ENCODE measurements around the gene MAEA.
"Not testable (repeated sequence)": the region's sequence is repeated elsewhere in the genome, so short reads cannot be mapped to it uniquely, and the experiment has no call there.

The MAEA gene

GRCh38 chr4:1332686-1333085 lies 43.0 kb downstream of the MAEA start:
- Mint-ChIP-seq H3K36me3 (ENCODE audit: low read depth) (peaks cover 52% of the 10 kb centered on the region), H3K4me1 (ENCODE audit: low read depth) (peaks cover 38% of the 10 kb centered on the region), H3K9me3 (no peaks in the 10 kb centered on the region), H3K27ac (no peak overlapping the region), H3K27me3 (ENCODE audit: low read depth) (no peaks in the 10 kb centered on the region), H3K4me3 (no peak overlapping the region)
- DNase-seq (ENCODE audit: low spot score), result no peak

GRCh38 chr4:1333256-1333655 lies 43.6 kb downstream of the MAEA start:
- Mint-ChIP-seq H3K27me3 (ENCODE audit: low read depth) (no peaks in the 10 kb centered on the region), H3K27ac (no peak overlapping the region), H3K4me1 (ENCODE audit: low read depth) (peaks cover 41% of the 10 kb centered on the region), H3K9me3 (no peaks in the 10 kb centered on the region), H3K4me3 (no peak overlapping the region), H3K36me3 (ENCODE audit: low read depth) (peaks cover 55% of the 10 kb centered on the region)
- DNase-seq (ENCODE audit: low spot score), result no peak

GRCh38 chr4:1333851-1334578 lies 44.3 kb downstream of the MAEA start:
- not testable (repeated sequence) for H3K27ac Mint-ChIP-seq; H3K9me3 Mint-ChIP-seq; DNase-seq (ENCODE audit: low spot score); H3K27me3 Mint-ChIP-seq (ENCODE audit: low read depth); H3K4me3 Mint-ChIP-seq
- peaks cover 39% of the 10 kb centered on the region for H3K4me1 Mint-ChIP-seq (ENCODE audit: low read depth)
- peaks cover 57% of the 10 kb centered on the region for H3K36me3 Mint-ChIP-seq (ENCODE audit: low read depth)

GRCh38 chr4:1334579-1334895 lies 44.8 kb downstream of the MAEA start:
- peaks cover 34% of the 10 kb centered on the region for H3K4me1 Mint-ChIP-seq (ENCODE audit: low read depth)
- peaks cover 58% of the 10 kb centered on the region for H3K36me3 Mint-ChIP-seq (ENCODE audit: low read depth)

GRCh38 chr4:1335193-1335883 lies 45.6 kb downstream of the MAEA start:
- Mint-ChIP-seq H3K27ac (peak overlapping the region; percentile 2), H3K4me1 (ENCODE audit: low read depth) (peaks cover 28% of the 10 kb centered on the region), H3K36me3 (ENCODE audit: low read depth) (peaks cover 60% of the 10 kb centered on the region)
- not testable (repeated sequence) for H3K27me3 Mint-ChIP-seq (ENCODE audit: low read depth); H3K9me3 Mint-ChIP-seq; H3K4me3 Mint-ChIP-seq; DNase-seq (ENCODE audit: low spot score)

More at GRCh38 chr4:1334579-1334895, 44.8 kb downstream of the MAEA start:
- Mint-ChIP-seq H3K27ac (no peak overlapping the region), H3K9me3 (no peaks in the 10 kb centered on the region), H3K4me3 (no peak overlapping the region), H3K27me3 (ENCODE audit: low read depth) (no peaks in the 10 kb centered on the region)
- DNase-seq (ENCODE audit: low spot score), result no peak

GRCh38 chr4:1336088-1336491 lies 46.4 kb downstream of the MAEA start:
- Mint-ChIP-seq H3K27ac (no peak overlapping the region), H3K4me1 (ENCODE audit: low read depth) (peaks cover 22% of the 10 kb centered on the region), H3K36me3 (ENCODE audit: low read depth) (peaks cover 64% of the 10 kb centered on the region), H3K27me3 (ENCODE audit: low read depth) (no peaks in the 10 kb centered on the region), H3K9me3 (no peaks in the 10 kb centered on the region), H3K4me3 (no peak overlapping the region)
- no peak for DNase-seq (ENCODE audit: low spot score)

- no peaks in the 10 kb centered on the region for H3K9me3 Mint-ChIP-seq
- H3K27ac Mint-ChIP-seq, result peak overlapping the region; percentile 74
- H3K27me3 Mint-ChIP-seq (ENCODE audit: low read depth), result no peaks in the 10 kb centered on the region
- H3K4me1 Mint-ChIP-seq (ENCODE audit: low read depth), result peaks cover 16% of the 10 kb centered on the region
- H3K36me3 Mint-ChIP-seq (ENCODE audit: low read depth), result peaks cover 66% of the 10 kb centered on the region
- no peak overlapping the region for H3K4me3 Mint-ChIP-seq
- DNase-seq (ENCODE audit: low spot score), result peak; percentile 72
These were observed 47.7 kb downstream of the MAEA start for GRCh38 chr4:1337376-1337831.

GRCh38 chr4:1337951-1338751 lies 48.5 kb downstream of the MAEA start:
- H3K9me3 Mint-ChIP-seq, result no peaks in the 10 kb centered on the region
- no peak for DNase-seq (ENCODE audit: low spot score)
- H3K4me3 Mint-ChIP-seq, result no peak overlapping the region
- H3K27me3 Mint-ChIP-seq (ENCODE audit: low read depth), result no peaks in the 10 kb centered on the region
- H3K4me1 Mint-ChIP-seq (ENCODE audit: low read depth), result peaks cover 16% of the 10 kb centered on the region
- peak overlapping the region; percentile 74 for H3K27ac Mint-ChIP-seq
- peaks cover 63% of the 10 kb centered on the region for H3K36me3 Mint-ChIP-seq (ENCODE audit: low read depth)

GRCh38 chr4:1338752-1339414 lies 49.2 kb downstream of the MAEA start:
- peaks cover 16% of the 10 kb centered on the region for H3K4me1 Mint-ChIP-seq (ENCODE audit: low read depth)
- DNase-seq (ENCODE audit: low spot score), result no peak
- H3K4me3 Mint-ChIP-seq, result no peak overlapping the region
- H3K9me3 Mint-ChIP-seq, result no peaks in the 10 kb centered on the region
- no peaks in the 10 kb centered on the region for H3K27me3 Mint-ChIP-seq (ENCODE audit: low read depth)
- H3K27ac Mint-ChIP-seq, result no peak overlapping the region
- peaks cover 63% of the 10 kb centered on the region for H3K36me3 Mint-ChIP-seq (ENCODE audit: low read depth)

- H3K27me3 Mint-ChIP-seq (ENCODE audit: low read depth), result no peaks in the 10 kb centered on the region
- H3K9me3 Mint-ChIP-seq, result no peaks in the 10 kb centered on the region
- H3K4me3 Mint-ChIP-seq, result no peak overlapping the region
- DNase-seq (ENCODE audit: low spot score), result no peak
- H3K4me1 Mint-ChIP-seq (ENCODE audit: low read depth), result peaks cover 17% of the 10 kb centered on the region
- peaks cover 60% of the 10 kb centered on the region for H3K36me3 Mint-ChIP-seq (ENCODE audit: low read depth)
- no peak overlapping the region for H3K27ac Mint-ChIP-seq
These were observed 49.8 kb downstream of the MAEA start for GRCh38 chr4:1339489-1339888.

- H3K27me3 Mint-ChIP-seq (ENCODE audit: low read depth), result no peaks in the 10 kb centered on the region
- no peak overlapping the region for H3K27ac Mint-ChIP-seq
- H3K4me3 Mint-ChIP-seq, result no peak overlapping the region
- peaks cover 20% of the 10 kb centered on the region for H3K4me1 Mint-ChIP-seq (ENCODE audit: low read depth)
- no peak for DNase-seq (ENCODE audit: low spot score)
- no peaks in the 10 kb centered on the region for H3K9me3 Mint-ChIP-seq
- H3K36me3 Mint-ChIP-seq (ENCODE audit: low read depth), result peaks cover 54% of the 10 kb centered on the region
These were observed 50.6 kb downstream of the MAEA start for GRCh38 chr4:1340181-1340747.

- H3K36me3 Mint-ChIP-seq (ENCODE audit: low read depth), result peaks cover 54% of the 10 kb centered on the region
- H3K9me3 Mint-ChIP-seq, result no peaks in the 10 kb centered on the region
- no peak overlapping the region for H3K27ac Mint-ChIP-seq
- H3K4me3 Mint-ChIP-seq, result no peak overlapping the region
- H3K4me1 Mint-ChIP-seq (ENCODE audit: low read depth), result peaks cover 24% of the 10 kb centered on the region
- H3K27me3 Mint-ChIP-seq (ENCODE audit: low read depth), result no peaks in the 10 kb centered on the region
- DNase-seq (ENCODE audit: low spot score), result no peak
These were observed 51.2 kb downstream of the MAEA start for GRCh38 chr4:1340861-1341260.

GRCh38 chr4:1342003-1342402 lies 52.3 kb downstream of the MAEA start:
- Mint-ChIP-seq H3K27me3 (ENCODE audit: low read depth) (no peaks in the 10 kb centered on the region), H3K27ac (no peak overlapping the region), H3K9me3 (no peaks in the 10 kb centered on the region), H3K4me1 (ENCODE audit: low read depth) (peaks cover 21% of the 10 kb centered on the region), H3K36me3 (ENCODE audit: low read depth) (peaks cover 43% of the 10 kb centered on the region), H3K4me3 (no peak overlapping the region)
- DNase-seq (ENCODE audit: low spot score), result no peak
